ENCODE data around the gene KRTAP12-4. TPM values are rescaled to one million over a fixed set of nuclear protein-coding genes. Genes with fewer than 3 reads are reported as not detected.

KRTAP12-4 gene
- total and polyA plus RNA-seq, 2 donors from 2014 or later, result not detected

DNA sequence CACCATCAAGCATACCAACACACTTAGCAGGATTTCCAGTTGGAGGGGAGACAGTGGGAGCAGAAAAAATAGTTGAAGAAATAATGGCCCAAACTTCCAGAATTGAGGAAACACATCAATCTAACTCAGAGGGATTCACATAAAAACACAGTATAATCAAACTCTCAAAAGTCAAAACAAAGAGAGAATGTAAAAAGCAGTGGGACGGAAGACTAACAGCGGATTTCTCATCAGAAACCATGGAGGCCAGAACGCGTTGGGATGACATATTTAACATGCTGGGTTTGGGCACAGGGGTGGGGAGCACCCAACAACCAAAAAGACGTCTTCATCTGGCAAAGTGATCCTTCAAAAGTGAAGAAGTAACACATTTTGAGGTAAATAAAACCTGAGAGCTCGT lies 34.6 kb downstream of the KRTAP12-4 start:
- H3K9ac ChIP-seq (ENCODE audit: low read length in 3 of 3), result no peak overlapping the region
- TF ChIP-seq, protein P1, sequence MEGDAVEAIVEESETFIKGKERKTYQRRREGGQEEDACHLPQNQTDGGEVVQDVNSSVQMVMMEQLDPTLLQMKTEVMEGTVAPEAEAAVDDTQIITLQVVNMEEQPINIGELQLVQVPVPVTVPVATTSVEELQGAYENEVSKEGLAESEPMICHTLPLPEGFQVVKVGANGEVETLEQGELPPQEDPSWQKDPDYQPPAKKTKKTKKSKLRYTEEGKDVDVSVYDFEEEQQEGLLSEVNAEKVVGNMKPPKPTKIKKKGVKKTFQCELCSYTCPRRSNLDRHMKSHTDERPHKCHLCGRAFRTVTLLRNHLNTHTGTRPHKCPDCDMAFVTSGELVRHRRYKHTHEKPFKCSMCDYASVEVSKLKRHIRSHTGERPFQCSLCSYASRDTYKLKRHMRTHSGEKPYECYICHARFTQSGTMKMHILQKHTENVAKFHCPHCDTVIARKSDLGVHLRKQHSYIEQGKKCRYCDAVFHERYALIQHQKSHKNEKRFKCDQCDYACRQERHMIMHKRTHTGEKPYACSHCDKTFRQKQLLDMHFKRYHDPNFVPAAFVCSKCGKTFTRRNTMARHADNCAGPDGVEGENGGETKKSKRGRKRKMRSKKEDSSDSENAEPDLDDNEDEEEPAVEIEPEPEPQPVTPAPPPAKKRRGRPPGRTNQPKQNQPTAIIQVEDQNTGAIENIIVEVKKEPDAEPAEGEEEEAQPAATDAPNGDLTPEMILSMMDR (IDR thresholded peaks at IDR 0.05; ENCODE audit: borderline replicate concordance, extremely low read depth, insufficient read depth), result no peak

DNA sequence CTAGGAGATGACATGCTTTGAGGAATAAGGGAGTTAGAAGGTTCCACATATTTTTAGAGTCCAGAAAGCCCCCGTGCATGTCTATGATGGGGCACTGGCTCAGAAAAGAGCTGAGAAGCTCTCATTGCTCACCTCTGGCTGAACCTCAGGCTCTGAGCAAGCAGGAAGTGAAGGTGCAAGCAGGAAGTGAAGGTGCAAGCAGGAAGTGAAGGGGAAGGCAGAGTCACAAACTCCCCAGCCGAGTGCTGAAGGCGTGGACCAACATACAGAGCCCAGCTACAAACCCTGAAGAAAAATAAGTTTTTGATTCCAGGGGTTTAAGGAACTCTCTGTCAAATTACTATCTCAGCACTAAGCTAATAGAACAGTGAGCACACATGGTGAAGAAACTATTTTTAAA lies 35.5 kb downstream of the KRTAP12-4 start:
- DNase-seq (no peak), FAIRE-seq (no peak)
- H3K4me3 ChIP-seq (ENCODE audit: low read length in 3 of 3), result no peak overlapping the region
- TF ChIP-seq, protein P1 (IDR thresholded peaks at IDR 0.05; ENCODE audit: borderline replicate concordance, extremely low read depth, insufficient read depth), result no peak
- H3K27ac ChIP-seq (ENCODE audit: low read depth in 2 of 2, low read length in 2 of 2), result no peak overlapping the region
- H3K9me3 ChIP-seq (ENCODE audit: control insufficient read depth in 2 of 3, insufficient read depth in 1 of 3, low read length in 3 of 3), result peaks cover 0 to 9% (median 0%) of the 10 kb centered on the region in 3 donors
- no peak overlapping the region for H3K9ac ChIP-seq (ENCODE audit: low read length in 3 of 3)
- H3K27me3 ChIP-seq (ENCODE audit: control insufficient read depth, insufficient read depth, low read length), result no peaks in the 10 kb centered on the region
- no peaks in the 10 kb centered on the region for H3K36me3 ChIP-seq (ENCODE audit: control insufficient read depth in 2 of 3, insufficient read depth in 3 of 3, low read length in 3 of 3)
- intact Hi-C loops (cut with DNase I), result no loop called here
- H3K4me1 ChIP-seq (ENCODE audit: control insufficient read depth in 2 of 3, insufficient read depth in 2 of 3, low read depth in 1 of 3, low read length in 3 of 3), result no peaks in the 10 kb centered on the region

More for the DNA sequence above, 34.6 kb downstream of the KRTAP12-4 start:
- intact Hi-C loops (cut with DNase I), result no loop called here
- Histone ChIP-seq H3K4me1 (ENCODE audit: control insufficient read depth in 2 of 3, insufficient read depth in 2 of 3, low read depth in 1 of 3, low read length in 3 of 3) (no peaks in the 10 kb centered on the region), H3K4me3 (ENCODE audit: low read length in 3 of 3) (no peak overlapping the region), H3K9me3 (ENCODE audit: control insufficient read depth in 2 of 3, insufficient read depth in 1 of 3, low read length in 3 of 3) (peaks cover 0 to 18% (median 0%) of the 10 kb centered on the region in 3 donors), H3K27ac (ENCODE audit: low read depth in 2 of 2, low read length in 2 of 2) (no peak overlapping the region), H3K36me3 (ENCODE audit: control insufficient read depth in 2 of 3, insufficient read depth in 3 of 3, low read length in 3 of 3) (no peaks in the 10 kb centered on the region), H3K27me3 (ENCODE audit: control insufficient read depth, insufficient read depth, low read length) (no peaks in the 10 kb centered on the region)
- no peak for FAIRE-seq
- DNase-seq, result no peak

DNA sequence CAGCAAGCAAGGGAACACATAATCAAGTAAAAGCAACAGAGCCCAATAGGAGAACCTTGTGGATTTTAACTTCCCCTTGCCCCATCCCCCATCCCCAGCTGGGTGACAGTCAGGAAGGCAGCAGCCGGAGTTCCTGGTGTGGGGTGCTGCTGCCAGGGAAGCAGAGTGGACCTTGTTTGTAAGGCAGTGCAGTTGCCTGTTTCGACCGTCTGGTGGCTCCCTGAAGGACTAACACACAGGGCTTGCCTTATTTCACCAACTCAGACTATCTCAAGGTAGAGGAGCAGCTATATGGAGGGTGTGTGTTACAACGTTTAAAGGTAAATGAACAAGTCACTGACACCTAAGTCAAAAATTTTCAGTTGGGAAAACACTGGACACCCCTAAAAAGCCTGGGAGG lies 36.0 kb downstream of the KRTAP12-4 start:
- no peaks in the 10 kb centered on the region for H3K27me3 ChIP-seq (ENCODE audit: control insufficient read depth, insufficient read depth, low read length)
- no peaks in the 10 kb centered on the region for H3K4me1 ChIP-seq (ENCODE audit: control insufficient read depth in 2 of 3, insufficient read depth in 2 of 3, low read depth in 1 of 3, low read length in 3 of 3)
- intact Hi-C loops (cut with DNase I), result no loop called here
- no peak overlapping the region for H3K27ac ChIP-seq (ENCODE audit: low read depth in 2 of 2, low read length in 2 of 2)
- DNase-seq (peak in 1 of 5 donors; percentile 8), FAIRE-seq (no peak)
- H3K9ac ChIP-seq (ENCODE audit: low read length in 3 of 3), result no peak overlapping the region
- H3K4me3 ChIP-seq (ENCODE audit: low read length in 3 of 3), result no peak overlapping the region
- TF ChIP-seq, protein P1 (IDR thresholded peaks at IDR 0.05; ENCODE audit: borderline replicate concordance, extremely low read depth, insufficient read depth), result peak; percentile 25
- peaks cover 0 to 5% (median 0%) of the 10 kb centered on the region in 3 donors for H3K9me3 ChIP-seq (ENCODE audit: control insufficient read depth in 2 of 3, insufficient read depth in 1 of 3, low read length in 3 of 3)
- H3K36me3 ChIP-seq (ENCODE audit: control insufficient read depth in 2 of 3, insufficient read depth in 3 of 3, low read length in 3 of 3), result no peaks in the 10 kb centered on the region

DNA sequence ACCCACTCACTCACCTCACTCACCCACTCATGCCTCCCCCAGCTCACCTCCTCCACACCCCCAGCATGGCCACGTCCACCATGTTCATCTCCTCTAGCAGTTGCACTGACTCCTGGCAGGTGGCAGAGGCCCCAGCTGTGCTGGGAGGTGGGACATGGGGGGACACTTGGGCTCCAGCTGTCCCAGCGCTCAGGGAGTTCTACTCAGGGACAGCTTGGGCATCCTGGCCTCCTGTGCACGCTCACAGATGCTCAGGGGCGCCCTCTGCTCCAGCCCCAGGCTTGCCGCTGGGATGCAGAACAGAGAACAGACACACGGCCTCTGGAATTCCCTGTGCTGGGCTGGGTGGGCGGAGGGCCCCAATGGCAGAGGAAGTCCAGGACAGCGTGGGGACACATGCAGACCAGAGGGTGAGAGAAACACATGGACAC lies 37.4 kb downstream of the KRTAP12-4 start:
- FAIRE-seq (no peak), DNase-seq (peak in 1 of 5 donors; percentile 70)
- Histone ChIP-seq H3K4me1 (ENCODE audit: control insufficient read depth in 2 of 3, insufficient read depth in 2 of 3, low read depth in 1 of 3, low read length in 3 of 3) (no peaks in the 10 kb centered on the region), H3K27ac (ENCODE audit: low read depth in 2 of 2, low read length in 2 of 2) (no peak overlapping the region), H3K9ac (ENCODE audit: low read length in 3 of 3) (no peak overlapping the region), H3K36me3 (ENCODE audit: control insufficient read depth in 2 of 3, insufficient read depth in 3 of 3, low read length in 3 of 3) (no peaks in the 10 kb centered on the region), H3K9me3 (ENCODE audit: control insufficient read depth in 2 of 3, insufficient read depth in 1 of 3, low read length in 3 of 3) (no peaks in the 10 kb centered on the region), H3K27me3 (ENCODE audit: control insufficient read depth, insufficient read depth, low read length) (no peaks in the 10 kb centered on the region), H3K4me3 (ENCODE audit: low read length in 3 of 3) (no peak overlapping the region)
- TF ChIP-seq, protein P1 (IDR thresholded peaks at IDR 0.05; ENCODE audit: borderline replicate concordance, extremely low read depth, insufficient read depth), result no peak
- intact Hi-C loops (cut with DNase I), result no loop called here

Measured in kidney (tissue), 14 donors.